GM19372 (cell line): ENCODE measurements around the gene FOXN3.

Experiments
- ATAC-seq: cut with Tn5 transposase; IDR thresholded peaks from one replicate; pipeline ENCODE4 v1.9.1; 2021; ENCODE audit warnings: mild to moderate bottlenecking, low read depth, moderate library complexity; ENCODE audit not compliant: unreplicated experiment

The FOXN3 gene

DNA sequence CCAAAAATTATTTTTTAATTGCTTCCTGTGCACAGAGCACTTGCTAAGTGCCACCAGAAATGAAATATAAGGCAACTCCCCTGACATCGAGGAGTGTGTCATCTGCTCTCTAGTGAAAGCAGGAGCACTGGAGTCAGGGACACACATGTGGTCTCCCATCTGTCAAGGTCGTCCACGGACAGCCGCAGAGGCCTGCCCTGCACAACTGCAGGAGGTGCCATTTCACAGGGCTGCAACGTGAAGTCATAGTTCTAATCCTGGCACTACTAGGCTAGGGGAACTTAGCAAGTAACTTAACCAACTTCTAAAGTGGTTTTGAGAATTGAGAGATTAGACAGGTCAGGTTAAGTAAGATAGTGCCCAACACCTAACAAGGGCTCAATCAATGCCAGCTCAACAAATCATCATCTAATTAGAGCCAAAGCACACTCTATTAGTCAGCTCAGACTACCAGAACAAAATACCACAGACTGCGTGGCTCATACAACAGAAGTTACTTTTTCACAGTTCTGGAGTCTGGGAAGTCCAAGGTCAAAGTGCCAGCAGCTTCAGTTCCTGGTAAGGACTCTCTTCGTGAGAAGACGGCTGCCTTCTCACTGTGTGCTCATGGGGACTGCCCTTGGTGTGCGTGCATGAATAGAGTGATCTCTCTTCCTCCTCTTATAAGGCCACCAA lies 30.7 kb downstream of the FOXN3 start:
- ATAC-seq = no peak

DNA sequence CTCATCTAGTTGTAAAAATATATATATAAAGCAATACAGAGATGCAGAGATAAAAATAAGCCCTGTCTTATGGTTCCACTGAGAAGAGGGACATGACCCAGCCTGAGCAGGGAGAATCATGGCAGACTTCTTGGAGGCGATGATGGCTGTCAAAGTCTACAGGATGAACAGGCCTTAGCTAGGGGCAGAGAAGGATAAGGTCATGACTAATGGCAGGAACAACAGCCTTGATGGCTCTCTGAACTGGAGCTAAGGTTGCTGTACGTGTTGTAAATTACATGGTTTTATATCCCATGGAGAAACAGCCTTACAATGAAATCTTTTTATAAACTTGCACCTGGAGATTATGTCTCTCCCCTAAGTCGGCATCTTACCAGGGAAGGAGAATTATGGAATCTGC lies 32.4 kb downstream of the FOXN3 start:
- ATAC-seq = no peak

DNA sequence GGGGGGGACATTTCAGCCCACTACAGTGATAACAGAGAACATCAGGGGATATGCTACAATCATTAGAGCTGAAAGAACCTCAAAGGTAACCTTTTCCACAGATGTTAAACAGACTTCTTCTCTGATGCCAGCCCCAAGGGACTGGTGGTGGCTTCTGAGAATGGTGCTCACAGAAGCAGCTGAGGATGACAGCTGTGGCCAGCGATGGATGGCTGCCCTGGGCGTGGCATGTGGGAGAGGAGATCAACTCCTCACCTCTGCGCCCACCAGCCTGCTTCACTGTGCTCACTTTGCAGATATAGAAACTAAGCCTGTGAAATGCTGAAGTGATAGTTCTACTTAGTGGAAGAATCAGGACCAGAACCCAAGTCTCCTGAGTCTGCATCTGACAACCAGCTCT lies 33.0 kb downstream of the FOXN3 start:
- peak; percentile 75 for ATAC-seq

DNA sequence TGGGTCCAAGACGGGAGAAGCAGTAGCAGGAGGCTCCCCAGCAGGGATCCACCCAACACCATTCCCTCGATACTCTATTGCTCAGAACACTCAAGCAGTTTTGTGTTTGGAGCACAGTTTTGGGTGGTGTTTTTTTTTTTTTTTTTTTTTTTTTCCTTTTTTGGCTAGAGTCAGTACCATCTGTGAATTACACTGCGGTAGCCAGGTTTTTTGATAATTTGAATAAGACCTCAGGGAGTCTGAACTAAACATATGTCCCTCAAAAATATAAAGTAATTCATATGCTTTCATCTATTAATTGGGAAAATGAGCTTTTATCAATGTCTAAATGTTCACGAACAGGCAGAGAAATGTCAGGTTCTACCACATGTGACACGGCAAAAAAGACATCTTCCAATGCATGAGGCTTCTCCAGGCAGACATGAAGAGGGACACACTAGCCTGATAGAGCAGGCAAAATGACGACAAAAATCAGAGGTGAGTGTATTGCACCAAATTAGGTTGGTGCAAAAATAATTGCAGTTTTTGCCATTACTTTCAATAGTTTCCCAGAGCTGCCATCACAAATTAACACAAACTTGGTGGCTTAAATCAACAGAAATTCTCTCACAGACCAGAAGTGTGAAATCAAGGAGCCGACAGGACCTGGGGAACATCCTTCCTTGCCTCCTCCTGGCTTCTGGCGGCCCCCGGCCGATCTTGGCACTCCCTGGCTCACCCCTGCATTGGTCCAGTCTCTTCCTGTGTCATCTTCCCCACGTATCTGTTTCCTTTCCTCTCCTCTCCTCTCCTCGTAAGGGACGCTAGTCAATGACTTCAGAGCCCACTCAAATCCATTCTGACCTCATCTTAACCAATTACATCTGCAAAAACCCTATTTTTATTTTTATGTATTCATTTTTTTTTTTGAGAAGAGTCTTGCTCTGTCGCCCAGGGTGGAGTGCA lies 33.9 kb downstream of the FOXN3 start:
- ATAC-seq = no peak

DNA sequence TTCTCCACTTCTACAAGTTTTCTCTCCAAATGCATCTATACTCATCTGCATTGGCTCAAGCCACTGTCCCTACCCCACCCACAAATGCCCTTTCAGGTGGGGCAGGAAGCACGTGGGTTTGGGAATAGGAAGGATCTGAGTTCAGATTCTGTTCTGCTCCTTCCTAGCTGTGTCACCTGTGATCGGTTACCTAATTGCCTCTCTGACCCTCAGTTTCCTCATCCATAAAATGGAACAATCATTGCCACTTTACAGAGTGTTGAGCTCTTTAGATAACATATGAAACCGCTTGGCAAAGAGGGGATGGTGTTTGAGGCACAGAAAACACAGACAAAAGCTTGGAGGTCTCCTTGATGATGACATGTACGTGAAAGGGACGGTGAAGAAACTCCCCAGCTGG lies 34.5 kb downstream of the FOXN3 start:
- no peak for ATAC-seq

DNA sequence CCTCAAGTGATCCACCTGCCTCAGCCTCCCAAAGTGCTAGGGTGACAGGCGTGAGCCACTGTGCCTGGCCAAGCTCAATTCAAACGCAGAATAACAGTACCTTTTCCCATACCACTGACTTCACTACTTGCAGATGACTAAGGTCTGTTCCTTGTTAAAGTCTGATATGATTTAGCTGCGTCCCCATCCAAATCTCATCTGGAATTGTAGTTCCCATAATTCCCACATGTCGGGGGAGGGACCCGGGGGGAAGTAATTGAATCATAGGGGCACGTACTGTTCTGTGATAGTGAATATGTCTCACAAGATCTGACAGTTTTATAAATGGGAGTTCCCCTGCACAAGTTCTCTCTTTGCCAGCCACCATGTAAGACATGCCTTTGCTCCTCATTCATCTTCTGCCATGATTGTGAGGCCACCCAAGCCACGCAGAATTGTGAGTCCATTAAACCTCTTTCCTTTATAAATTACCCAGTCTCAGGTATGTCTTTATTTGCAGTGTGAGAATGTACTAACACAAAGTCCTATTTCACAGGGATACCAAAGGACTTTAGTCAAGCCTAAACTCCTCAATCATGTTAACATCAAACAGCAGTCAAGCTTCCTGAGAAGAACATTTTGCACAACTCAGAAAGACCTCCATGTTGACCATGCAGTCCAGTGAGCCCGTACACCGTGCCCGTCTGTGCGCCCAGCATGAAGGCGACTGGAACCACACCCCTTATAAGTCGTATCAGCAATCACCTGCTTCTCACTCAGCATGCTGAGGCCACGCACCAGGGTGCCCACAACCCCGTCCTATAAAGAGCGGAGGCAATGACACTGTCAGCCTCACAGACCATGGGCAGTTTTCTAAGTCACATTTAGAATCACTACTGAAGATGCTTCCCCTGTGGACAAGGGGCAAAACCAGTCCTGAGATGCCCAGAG lies 36.9 kb downstream of the FOXN3 start:
- ATAC-seq = no peak

DNA sequence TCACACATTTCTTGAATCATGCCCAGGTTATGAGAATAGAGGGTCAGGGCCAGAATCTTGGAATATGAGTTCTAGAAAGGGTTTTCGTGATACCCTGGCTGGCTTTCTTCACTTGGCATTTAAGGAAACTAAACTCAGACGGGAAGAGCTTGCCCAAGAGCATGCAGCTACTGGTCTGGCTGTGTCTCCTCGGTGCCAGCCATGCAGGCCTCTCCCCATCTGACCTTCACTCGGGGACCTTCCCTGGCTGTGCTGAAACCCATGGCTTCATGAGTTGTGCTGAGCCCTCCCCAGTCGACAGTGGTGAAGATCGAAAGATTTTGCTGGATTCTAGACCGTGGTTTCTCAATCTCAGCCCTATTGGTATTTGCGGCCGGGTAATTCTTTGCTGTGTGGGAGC lies 38.0 kb downstream of the FOXN3 start:
- no peak for ATAC-seq

DNA sequence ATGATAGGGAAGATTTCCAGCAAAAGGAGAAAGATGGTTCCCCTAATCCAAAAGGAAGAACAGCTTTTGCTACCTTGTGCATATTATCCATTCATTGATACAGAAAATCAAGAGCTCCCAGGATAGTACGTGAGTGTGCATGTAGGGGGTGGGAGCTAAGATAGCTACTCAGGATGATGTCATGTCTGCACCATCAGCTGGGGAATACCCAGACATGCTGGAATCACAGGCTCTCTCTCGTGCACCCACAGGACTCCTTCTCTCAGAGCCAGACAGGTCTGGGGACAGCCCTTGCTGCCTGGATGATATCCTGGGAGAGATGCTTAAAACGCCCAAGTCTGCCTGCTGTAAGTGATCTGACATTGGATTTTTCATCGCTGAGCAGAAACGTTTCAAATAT lies 38.9 kb downstream of the FOXN3 start:
- ATAC-seq = no peak

DNA sequence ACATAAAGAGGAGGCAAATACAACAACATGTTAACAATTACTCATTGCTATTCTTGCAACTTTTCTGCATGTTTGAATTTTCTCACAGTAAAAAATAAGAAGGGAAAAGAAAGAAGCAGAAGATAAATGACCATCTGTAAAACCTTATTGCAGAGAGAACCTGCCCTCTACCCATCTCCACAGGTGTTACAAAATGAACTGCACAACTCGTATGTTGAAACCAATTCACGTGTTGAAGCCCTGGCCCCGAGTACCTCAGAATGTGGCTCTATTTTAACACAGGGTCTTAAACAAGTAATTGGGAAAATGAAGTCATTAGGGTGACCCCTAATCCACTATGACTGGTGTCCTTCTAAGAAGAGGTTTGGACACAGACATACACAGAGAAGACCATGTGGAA lies 39.5 kb downstream of the FOXN3 start:
- ATAC-seq = no peak

DNA sequence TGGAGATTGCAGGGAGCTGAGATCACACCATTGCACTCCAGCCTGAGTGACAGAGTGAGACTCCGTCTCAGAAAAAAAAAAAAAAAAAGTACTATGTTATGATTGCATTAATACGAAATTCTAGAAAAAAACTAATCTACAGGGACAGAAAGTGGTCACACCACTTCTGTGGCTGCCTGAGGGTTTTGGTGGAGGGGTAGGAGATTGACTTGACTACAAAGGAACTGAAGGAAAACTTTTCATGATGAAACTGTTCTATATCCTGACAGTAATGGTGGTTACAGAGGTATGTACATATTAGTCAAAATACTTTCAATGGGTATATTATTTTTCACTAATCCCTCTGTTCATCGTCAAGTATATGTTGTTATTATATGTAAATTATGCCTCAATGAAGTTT lies 42.1 kb downstream of the FOXN3 start:
- no peak for ATAC-seq

DNA sequence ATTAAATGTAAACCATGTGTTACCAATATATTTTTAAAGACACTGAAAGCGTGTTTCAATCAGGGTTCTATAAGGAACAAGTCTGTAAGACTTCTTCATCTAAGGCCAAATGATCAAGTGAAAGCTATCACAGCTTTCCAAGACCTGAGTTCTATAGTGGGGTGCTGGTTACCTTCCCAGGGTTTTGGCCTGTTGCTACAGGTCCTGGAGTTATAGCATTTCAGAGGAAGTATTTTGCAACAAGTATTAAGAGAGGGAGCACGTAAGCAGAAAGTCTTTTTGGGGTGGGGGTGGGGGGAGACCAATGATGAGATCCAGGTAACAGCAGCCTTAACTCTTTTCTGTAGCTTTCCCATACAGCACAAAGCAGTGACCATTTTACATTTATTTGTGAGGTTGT lies 43.8 kb downstream of the FOXN3 start:
- ATAC-seq = no peak

DNA sequence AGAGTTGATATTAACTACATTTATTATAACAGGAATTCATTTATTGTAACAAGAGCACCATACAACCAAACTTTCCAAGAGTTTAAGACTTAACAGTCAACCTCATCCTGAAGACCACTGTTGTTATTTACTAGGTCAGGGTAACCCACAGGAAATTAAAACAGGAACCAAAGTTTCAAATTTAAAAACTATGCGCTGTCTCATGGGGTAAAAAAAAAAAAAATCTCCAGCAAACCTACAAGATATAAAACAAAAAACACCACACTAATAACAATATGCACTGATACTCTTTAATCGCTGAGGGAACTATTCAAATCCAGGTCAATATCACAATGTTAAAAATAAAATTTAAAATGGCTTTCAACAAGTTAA lies 44.5 kb downstream of the FOXN3 start:
- ATAC-seq = no peak

DNA sequence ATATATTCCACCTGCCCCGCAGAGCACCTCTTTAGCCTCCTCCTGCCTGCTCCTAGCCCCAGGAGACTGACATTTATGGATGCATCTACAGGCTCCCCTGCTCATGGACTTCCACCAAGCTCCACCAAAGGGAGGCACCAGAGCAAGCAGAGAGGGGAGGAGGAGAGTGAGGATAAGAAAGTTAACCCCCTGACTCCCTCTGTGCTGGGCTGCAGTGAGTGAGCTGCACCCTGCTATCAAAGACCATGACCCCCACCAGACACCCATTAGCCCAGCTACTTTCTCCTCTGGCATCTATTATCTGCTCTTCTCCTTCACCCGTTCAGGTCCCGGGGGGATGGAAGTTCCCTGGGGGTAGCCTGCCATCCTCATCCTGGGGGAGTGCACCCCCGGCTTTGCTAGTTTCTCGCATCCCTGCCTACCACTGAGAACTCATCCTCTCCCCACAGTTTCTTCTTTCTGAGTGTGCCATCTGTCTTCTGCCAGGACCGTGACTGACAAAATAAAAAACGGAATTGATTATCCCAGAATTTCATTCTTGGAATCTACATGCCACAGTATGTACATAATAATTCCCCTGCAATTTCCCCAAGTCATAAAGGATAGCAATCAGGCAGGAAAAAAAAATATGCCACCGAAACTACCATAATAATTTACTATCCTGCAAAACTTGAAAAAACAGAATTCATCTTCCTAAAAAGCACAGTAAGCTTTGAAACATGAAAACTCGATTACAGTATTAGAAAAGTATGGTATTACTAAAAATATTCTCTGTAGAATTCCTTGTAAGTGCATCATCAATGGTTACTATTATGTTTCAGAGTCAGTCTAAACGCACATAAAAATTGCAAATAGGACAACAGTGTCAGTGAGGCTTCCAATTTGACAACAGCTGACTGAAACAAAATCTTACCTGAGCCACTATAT lies 45.2 kb downstream of the FOXN3 start:
- ATAC-seq = no peak

DNA sequence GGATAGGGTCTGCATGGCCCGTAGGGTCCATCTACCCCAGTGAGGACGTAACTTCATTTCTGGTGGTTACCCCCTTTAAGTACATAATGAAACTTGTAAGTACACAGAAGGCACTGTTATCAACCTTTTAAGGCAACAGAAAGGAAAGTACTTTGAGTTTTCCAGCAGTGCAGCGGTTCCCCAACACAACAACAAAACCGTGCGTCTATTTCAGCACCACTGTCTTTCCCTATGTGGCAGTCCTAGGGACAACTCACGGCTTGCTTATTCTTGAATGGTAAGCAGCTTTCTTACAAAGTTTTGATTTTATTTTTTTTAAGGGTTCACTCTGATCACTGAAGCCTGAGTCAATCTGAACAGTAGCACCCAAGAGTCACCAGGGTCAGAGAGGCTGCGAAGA lies 46.3 kb downstream of the FOXN3 start:
- ATAC-seq = no peak

DNA sequence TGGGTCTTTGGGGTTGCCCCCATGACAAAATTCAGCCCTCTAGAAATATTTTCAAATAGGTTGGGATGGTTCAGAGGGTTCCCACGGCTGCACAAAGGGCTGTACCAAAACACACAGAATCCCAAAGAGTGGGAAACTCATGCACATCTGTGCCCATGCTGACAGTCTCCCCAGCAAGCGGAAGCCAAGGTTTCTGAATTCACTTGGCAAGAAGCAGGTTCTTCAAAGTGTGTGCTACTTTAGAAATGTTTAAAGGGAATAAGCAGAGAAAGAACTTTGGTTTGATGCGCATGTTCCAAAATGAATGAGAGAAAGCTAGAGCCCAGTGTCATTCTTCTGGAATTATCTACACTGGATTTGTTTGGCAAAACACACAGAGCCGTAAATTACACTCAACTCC lies 46.7 kb downstream of the FOXN3 start:
- ATAC-seq = no peak

DNA sequence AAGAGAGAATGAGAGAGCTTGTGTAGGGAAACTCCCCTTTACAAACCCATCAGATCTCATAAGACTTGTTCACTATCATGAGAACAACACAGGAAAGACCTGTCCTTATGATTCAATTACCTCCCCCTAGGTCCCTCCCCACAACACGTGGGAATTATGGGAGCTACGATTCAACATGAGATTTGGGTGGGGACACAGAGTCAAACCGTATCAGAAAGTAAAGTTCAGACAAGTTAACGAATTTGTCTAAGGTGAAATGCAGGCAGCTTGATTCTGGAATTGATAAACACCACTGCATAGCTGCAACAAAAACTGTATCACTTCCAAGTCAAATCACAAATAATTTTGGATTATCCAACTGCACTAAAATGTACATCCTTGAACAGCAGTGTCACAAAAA lies 47.4 kb downstream of the FOXN3 start:
- no peak for ATAC-seq

DNA sequence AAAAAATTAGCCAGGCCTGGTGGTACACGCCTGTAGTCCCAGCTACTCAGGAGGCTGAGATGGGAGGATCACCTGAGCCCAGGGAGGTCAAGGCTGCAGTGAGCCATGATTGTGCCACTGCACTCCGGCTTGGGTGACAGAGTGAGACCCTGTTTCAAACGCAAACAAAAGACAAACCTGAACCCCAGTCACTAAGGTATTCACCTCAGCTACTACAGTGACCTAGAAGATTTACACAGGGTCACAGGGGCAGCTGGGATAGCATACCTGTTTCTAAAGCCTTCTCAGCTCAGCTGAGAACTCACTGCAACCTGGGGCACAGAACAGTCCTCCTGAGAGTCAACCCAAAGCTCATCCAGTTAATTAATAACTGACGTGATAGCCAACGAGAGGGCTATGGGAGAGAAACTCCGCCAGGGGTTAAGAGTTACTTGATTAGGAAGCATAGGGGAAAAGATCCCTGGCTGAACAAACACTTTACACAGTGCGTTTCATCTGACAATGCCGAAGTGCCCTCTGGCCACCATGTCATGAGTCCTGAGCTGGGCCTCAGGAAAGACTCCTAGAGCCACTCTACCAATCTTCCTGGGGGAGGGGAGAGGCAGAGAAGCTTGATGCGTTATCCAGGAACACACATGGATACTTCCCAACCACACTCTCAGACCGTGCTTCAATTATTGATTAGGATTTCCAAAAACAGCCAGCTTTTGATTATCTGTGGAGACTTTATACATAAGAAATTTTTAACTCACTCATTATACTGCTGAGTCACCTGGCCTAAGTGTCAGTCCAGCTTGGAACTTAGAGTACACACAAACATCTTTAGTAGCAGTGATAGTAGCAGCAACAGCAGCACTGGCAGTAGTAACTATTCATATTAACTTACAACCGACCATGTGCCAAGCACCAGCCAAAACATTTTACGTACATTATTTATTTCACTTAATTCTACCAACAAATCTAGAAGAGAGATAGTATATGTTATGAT lies 48.2 kb downstream of the FOXN3 start:
- ATAC-seq = no peak

DNA sequence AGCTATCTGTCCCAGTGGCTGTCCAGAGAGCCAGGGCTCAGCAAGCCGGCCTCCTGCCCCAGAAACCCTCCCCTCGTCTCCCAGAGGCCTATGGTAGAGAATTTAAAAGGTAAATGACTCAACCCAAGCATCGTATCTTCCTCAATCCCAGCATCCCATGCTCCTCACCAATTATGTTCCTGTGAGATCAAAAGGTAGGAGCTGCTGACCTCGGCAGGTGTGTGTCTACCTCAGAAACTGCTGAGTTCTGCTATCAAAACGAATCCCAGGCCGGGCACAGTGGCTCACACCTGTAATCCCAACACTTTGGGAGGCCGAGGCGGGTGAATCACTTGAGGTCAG lies 49.3 kb downstream of the FOXN3 start:
- ATAC-seq = no peak
